HT-29 (cell line): ENCODE results near the gene GRID1. TPM values are rescaled to one million over a fixed set of nuclear protein-coding genes. Genes with fewer than 3 reads are reported as not detected.

ENCODE experiments used
- small RNA-seq: library from RNA; depleted of rRNA; stranded (forward); fragments of <200 nt; gene quantifications from one replicate; pipeline ENCODE3, GENCODE V24; 2014
- total RNA-seq: library from RNA; depleted of rRNA; stranded (reverse); fragments of >200 nt; shearing (Covaris generic); gene quantifications from 2 replicates; pipeline ENCODE4 v1.2.3, GENCODE V29; 2014; rRNA removed

Gene GRID1
- total RNA-seq, 1 experiment from 2014 or later: not detected

Small RNA genes within 50 kb of the gene (small RNA-seq; reads per million reads assigned to genes)
- gene MIR346 (not detected), gene RF02271 (not detected), gene RN7SKP238 (not detected), gene RNA5SP322 (0.86 reads per million, percentile 25 among the genes with 10 or more reads in this experiment)

Other genes starting within 250 kb of the GRID1 start
- gene WAPL, start 155.0 kb upstream of the GRID1 start, total RNA-seq: 20.8 and 23.5 TPM in 2 replicates